H9 (cell line): ENCODE results near the gene AIFM3. TPM values are rescaled to one million over a fixed set of nuclear protein-coding genes. Genes with fewer than 3 reads are reported as not detected.

Experiments used
- DNase-seq: peaks from one replicate; pipeline ENCODE4 v3.0.0-alpha.2; 2017
- H2AFZ ChIP-seq: one replicate; pipeline ENCODE4 v1.6.1; 2013; ENCODE audit warnings: mild to moderate bottlenecking, low read length, control low read depth, moderate library complexity
- H2AK5ac ChIP-seq: 2 replicates; pipeline ENCODE4 v1.6.1; 2013; ENCODE audit warnings: low read length, control low read depth, mixed read lengths; ENCODE audit not compliant: insufficient read length
- H2BK120ac ChIP-seq: one replicate; pipeline ENCODE4 v1.6.1; 2013; ENCODE audit warnings: low read depth, mild to moderate bottlenecking, low read length, control low read depth, inconsistent platforms; ENCODE audit not compliant: poor library complexity, severe bottlenecking
- H2BK12ac ChIP-seq: 2 replicates; pipeline ENCODE4 v1.6.1; 2013; ENCODE audit warnings: low read length, control low read depth, mixed read lengths, low read depth; ENCODE audit not compliant: insufficient read length
- H2BK15ac ChIP-seq: 2 replicates; pipeline ENCODE4 v1.6.1; 2013; ENCODE audit warnings: low read depth, low read length, control low read depth
- H2BK20ac ChIP-seq: one replicate; pipeline ENCODE4 v1.6.1; 2013; ENCODE audit warnings: low read depth, mild to moderate bottlenecking, low read length, control low read depth, inconsistent platforms; ENCODE audit not compliant: poor library complexity, severe bottlenecking
- H2BK5ac ChIP-seq: 2 replicates; pipeline ENCODE4 v1.6.1; 2013; ENCODE audit warnings: low read length, control low read depth, mixed read lengths; ENCODE audit not compliant: insufficient read length
- H3K14ac ChIP-seq: 2 replicates; pipeline ENCODE4 v1.6.1; 2013; ENCODE audit warnings: low read length, control low read depth; ENCODE audit not compliant: insufficient read depth
- H3K18ac ChIP-seq: 2 replicates; pipeline ENCODE4 v1.6.1; 2013; ENCODE audit warnings: low read depth, mild to moderate bottlenecking, mixed read lengths, low read length, control low read depth; ENCODE audit not compliant: insufficient read length
- H3K23ac ChIP-seq: 2 replicates; pipeline ENCODE4 v1.6.1; 2013; ENCODE audit warnings: low read length, control low read depth, mixed read lengths, low read depth; ENCODE audit not compliant: insufficient read length
- H3K23me2 ChIP-seq: 2 replicates; pipeline ENCODE4 v1.6.1; 2013; ENCODE audit warnings: low read depth, mild to moderate bottlenecking, mixed read lengths, low read length, control low read depth; ENCODE audit not compliant: insufficient read length, poor library complexity, severe bottlenecking
- H3K27ac ChIP-seq: 2 replicates; pipeline ENCODE4 v1.5.1; 2013; ENCODE audit warnings: low read length, control low read depth, mixed read lengths, low read depth; ENCODE audit not compliant: insufficient read length
- H3K27me3 ChIP-seq: 2 replicates; pipeline ENCODE4 v1.6.1; 2013; ENCODE audit warnings: low read length, control low read depth, inconsistent platforms; ENCODE audit not compliant: insufficient read depth
- H3K4ac ChIP-seq: 2 replicates; pipeline ENCODE4 v1.6.1; 2013; ENCODE audit warnings: low read depth, mild to moderate bottlenecking, control low read depth, inconsistent platforms, low read length, moderate library complexity
- H3K4me1 ChIP-seq: 2 replicates; pipeline ENCODE4 v1.6.1; 2013; ENCODE audit warnings: low read length, control low read depth, inconsistent platforms; ENCODE audit not compliant: insufficient read depth
- H3K4me2 ChIP-seq: 2 replicates; pipeline ENCODE4 v1.6.1; 2013; ENCODE audit warnings: low read length, control low read depth, mixed read lengths; ENCODE audit not compliant: insufficient read length, insufficient read depth
- H3K56ac ChIP-seq: 2 replicates; pipeline ENCODE4 v1.6.1; 2013; ENCODE audit warnings: low read depth, mild to moderate bottlenecking, mixed read lengths, low read length, control low read depth; ENCODE audit not compliant: insufficient read length
- H3K79me1 ChIP-seq: 2 replicates; pipeline ENCODE4 v1.6.1; 2013; ENCODE audit warnings: low read depth, mild to moderate bottlenecking, moderate library complexity, low read length, control low read depth, inconsistent platforms; ENCODE audit not compliant: insufficient read depth, poor library complexity, severe bottlenecking
- H3K79me2 ChIP-seq: 2 replicates; pipeline ENCODE4 v1.6.1; 2013; ENCODE audit warnings: low read length, control low read depth, inconsistent platforms; ENCODE audit not compliant: insufficient read depth
- H3K9ac ChIP-seq: 2 replicates; pipeline ENCODE4 v1.6.1; 2013; ENCODE audit warnings: low read length, control low read depth, mixed read lengths; ENCODE audit not compliant: insufficient read length; ENCODE audit errors: extremely low read depth
- H3K9me3 ChIP-seq: one replicate; pipeline ENCODE4 v1.6.1; 2013; ENCODE audit warnings: low read depth, low read length, inconsistent platforms; ENCODE audit not compliant: control insufficient read depth
- H3T11ph ChIP-seq: one replicate; pipeline ENCODE4 v1.6.1; 2013; ENCODE audit warnings: mild to moderate bottlenecking, low read length, control low read depth, inconsistent platforms
- H4K20me1 ChIP-seq: one replicate; pipeline ENCODE4 v1.6.1; 2013; ENCODE audit not compliant: control insufficient read depth, insufficient read length, insufficient read depth
- H4K5ac ChIP-seq: 2 replicates; pipeline ENCODE4 v1.6.1; 2013; ENCODE audit warnings: low read depth, mild to moderate bottlenecking, mixed read lengths, low read length, control low read depth; ENCODE audit not compliant: insufficient read length
- H4K8ac ChIP-seq: replicated peaks from 2 replicates; pipeline ENCODE4 v1.6.1; 2013; ENCODE audit warnings: low read length, control low read depth, mixed read lengths, low read depth; ENCODE audit not compliant: insufficient read length
- H4K91ac ChIP-seq: 2 replicates; pipeline ENCODE4 v1.6.1; 2013; ENCODE audit warnings: low read depth, mild to moderate bottlenecking, moderate library complexity, mixed read lengths, low read length, control low read depth; ENCODE audit not compliant: insufficient read length
- H3K27ac Mint-ChIP-seq, 3 experiments: 2 replicates in 2 of 3; 3 replicates in 1 of 3; pipeline ENCODE4 v1.8.0; 2020 to 2021; ENCODE audit warnings: mixed read lengths in 3 of 3, mild to moderate bottlenecking in 1 of 3, moderate library complexity in 1 of 3
- H3K27me3 Mint-ChIP-seq: 2 replicates; pipeline ENCODE4 v1.8.0; 2021; ENCODE audit warnings: low read depth, mild to moderate bottlenecking, moderate library complexity, mixed read lengths
- H3K36me3 Mint-ChIP-seq, 3 experiments: 2 replicates in 2 of 3; 3 replicates in 1 of 3; pipeline ENCODE4 v1.8.0; 2020 to 2021; ENCODE audit warnings: low read depth in 3 of 3, mixed read lengths in 3 of 3; ENCODE audit not compliant: insufficient read depth in 1 of 3
- H3K4me1 Mint-ChIP-seq, 2 experiments: 2 replicates each; pipeline ENCODE4 v1.8.0; 2020; ENCODE audit warnings: mixed read lengths in 2 of 2
- H3K4me3 Mint-ChIP-seq, 2 experiments: 2 replicates in 1 of 2; 3 replicates in 1 of 2; pipeline ENCODE4 v1.8.0; 2020 to 2021; ENCODE audit warnings: mild to moderate bottlenecking in 2 of 2, mixed read lengths in 2 of 2, moderate library complexity in 1 of 2
- H3K9me3 Mint-ChIP-seq, 2 experiments: 2 replicates in 1 of 2; 3 replicates in 1 of 2; pipeline ENCODE4 v1.8.0; 2020; ENCODE audit warnings: mild to moderate bottlenecking in 2 of 2, mixed read lengths in 2 of 2, moderate library complexity in 1 of 2
- WGBS: extraction: QIAGEN DNeasy Blood & Tissue Kit; methylation state at CpG from one replicate; pipeline ENCODE4 v1.1.7; 2013; ENCODE audit warnings: missing lambda C conversion rate, low lambda C conversion rate, mixed read lengths; ENCODE audit not compliant: insufficient read length; ENCODE audit errors: extremely low coverage; 5-methylcytosine and 5-hydroxymethylcytosine counted together
- total RNA-seq: library from RNA; stranded (reverse); gene quantifications from 2 replicates; pipeline ENCODE4 v1.2.1, GENCODE V29; 2021
- TF ChIP-seq, protein P1 (sequence below): fragments of 200-600 bp; sonication (generic); conservative IDR thresholded peaks from 3 replicates; pipeline ENCODE4 v1.8.0; 2021; ENCODE audit warnings: antibody characterized with exemption, mild to moderate bottlenecking

The AIFM3 gene
- total RNA-seq, 1 experiment from 2014 or later: 1.9 TPM

DNA sequence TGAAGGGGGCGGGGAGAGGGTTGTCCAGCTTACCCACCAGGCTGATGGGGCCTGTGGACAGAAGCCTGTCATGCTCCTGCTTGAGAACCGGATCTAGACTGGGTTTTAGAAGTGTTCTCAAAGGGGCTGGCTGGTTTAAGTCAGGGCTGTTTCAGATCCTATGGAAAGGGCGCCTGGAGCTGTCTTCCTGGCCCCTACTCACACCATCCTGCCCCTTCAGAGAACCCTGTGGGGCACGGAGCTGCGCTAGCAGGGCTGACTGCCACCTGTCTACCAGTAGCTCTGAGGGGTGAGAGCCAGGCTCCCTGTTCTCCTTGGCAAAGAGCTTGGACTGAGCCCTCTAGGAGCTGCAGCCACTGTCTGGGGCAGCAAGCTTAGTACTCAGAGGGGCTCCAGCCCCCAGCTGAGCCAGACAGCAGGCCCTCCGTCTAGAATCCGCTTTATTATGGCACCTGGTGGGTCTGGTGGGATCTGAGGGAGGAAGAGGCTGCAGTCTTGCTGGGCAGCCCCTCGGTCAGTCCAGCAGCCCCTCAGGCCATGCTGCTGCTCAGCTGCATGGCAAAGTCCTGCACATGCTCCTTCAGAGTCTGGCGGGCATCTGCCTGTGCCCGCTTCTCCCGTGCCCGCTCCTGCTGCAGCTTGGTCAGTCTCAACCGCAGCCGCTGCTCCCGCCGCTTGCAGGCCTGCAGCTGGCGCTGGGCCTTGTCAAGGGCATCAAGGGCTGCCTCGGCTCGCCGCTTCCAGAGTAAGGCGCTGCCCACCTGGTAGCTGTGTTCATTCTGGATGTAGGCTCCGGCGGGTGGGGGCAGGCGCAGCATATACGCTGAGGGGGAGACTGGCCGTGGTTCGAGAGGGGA lies 32.5 kb downstream of the AIFM3 start:
- Histone ChIP-seq H4K20me1 (no peaks in the 10 kb centered on the region), H3K79me1 (no peaks in the 10 kb centered on the region), H2BK15ac (no peak overlapping the region), H3K18ac (no peak overlapping the region), H3K23me2 (peaks cover 11% of the 10 kb centered on the region), H4K91ac (no peak overlapping the region), H2AK5ac (no peak overlapping the region), H2BK20ac (no peak overlapping the region), H3K27ac (no peak overlapping the region), H2AFZ (no peak overlapping the region), H3T11ph (no peak overlapping the region), H3K23ac (no peak overlapping the region), H4K8ac (no peak overlapping the region), H3K79me2 (no peaks in the 10 kb centered on the region), H3K4ac (no peak overlapping the region), H3K9ac (no peak overlapping the region), H2BK120ac (no peak overlapping the region), H2BK12ac (no peak overlapping the region), H3K14ac (no peak overlapping the region), H4K5ac (no peak overlapping the region), H3K56ac (no peak overlapping the region), H3K4me1 (no peaks in the 10 kb centered on the region; the same call in 1 of the 2 replicates), H3K9me3 (no peaks in the 10 kb centered on the region), H2BK5ac (no peak overlapping the region), H3K4me2 (no peak overlapping the region), H3K27me3 (no peaks in the 10 kb centered on the region)
- H3K4me1 Mint-ChIP-seq: peaks cover 11 to 17% of the 10 kb centered on the region in 2 experiments
- TF ChIP-seq, protein P1, sequence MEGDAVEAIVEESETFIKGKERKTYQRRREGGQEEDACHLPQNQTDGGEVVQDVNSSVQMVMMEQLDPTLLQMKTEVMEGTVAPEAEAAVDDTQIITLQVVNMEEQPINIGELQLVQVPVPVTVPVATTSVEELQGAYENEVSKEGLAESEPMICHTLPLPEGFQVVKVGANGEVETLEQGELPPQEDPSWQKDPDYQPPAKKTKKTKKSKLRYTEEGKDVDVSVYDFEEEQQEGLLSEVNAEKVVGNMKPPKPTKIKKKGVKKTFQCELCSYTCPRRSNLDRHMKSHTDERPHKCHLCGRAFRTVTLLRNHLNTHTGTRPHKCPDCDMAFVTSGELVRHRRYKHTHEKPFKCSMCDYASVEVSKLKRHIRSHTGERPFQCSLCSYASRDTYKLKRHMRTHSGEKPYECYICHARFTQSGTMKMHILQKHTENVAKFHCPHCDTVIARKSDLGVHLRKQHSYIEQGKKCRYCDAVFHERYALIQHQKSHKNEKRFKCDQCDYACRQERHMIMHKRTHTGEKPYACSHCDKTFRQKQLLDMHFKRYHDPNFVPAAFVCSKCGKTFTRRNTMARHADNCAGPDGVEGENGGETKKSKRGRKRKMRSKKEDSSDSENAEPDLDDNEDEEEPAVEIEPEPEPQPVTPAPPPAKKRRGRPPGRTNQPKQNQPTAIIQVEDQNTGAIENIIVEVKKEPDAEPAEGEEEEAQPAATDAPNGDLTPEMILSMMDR: no peak
- no peak for DNase-seq
- H3K4me3 Mint-ChIP-seq: no peak overlapping the region; a peak in 2 of 5 replicates
- H3K9me3 Mint-ChIP-seq: no peaks in the 10 kb centered on the region
- peaks cover 2 to 12% (median 3%) of the 10 kb centered on the region in 3 experiments; a peak in 5 of 7 replicates for H3K36me3 Mint-ChIP-seq
- no CpG with 5 or more reads among the region's 27 CpGs for WGBS
- H3K27ac Mint-ChIP-seq: no peak overlapping the region; a peak in 1 of 7 replicates
- H3K27me3 Mint-ChIP-seq: no peaks in the 10 kb centered on the region
